ENCODE measurements around the gene IPPK.

Gene IPPK, protein sequence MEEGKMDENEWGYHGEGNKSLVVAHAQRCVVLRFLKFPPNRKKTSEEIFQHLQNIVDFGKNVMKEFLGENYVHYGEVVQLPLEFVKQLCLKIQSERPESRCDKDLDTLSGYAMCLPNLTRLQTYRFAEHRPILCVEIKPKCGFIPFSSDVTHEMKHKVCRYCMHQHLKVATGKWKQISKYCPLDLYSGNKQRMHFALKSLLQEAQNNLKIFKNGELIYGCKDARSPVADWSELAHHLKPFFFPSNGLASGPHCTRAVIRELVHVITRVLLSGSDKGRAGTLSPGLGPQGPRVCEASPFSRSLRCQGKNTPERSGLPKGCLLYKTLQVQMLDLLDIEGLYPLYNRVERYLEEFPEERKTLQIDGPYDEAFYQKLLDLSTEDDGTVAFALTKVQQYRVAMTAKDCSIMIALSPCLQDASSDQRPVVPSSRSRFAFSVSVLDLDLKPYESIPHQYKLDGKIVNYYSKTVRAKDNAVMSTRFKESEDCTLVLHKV

DNA sequence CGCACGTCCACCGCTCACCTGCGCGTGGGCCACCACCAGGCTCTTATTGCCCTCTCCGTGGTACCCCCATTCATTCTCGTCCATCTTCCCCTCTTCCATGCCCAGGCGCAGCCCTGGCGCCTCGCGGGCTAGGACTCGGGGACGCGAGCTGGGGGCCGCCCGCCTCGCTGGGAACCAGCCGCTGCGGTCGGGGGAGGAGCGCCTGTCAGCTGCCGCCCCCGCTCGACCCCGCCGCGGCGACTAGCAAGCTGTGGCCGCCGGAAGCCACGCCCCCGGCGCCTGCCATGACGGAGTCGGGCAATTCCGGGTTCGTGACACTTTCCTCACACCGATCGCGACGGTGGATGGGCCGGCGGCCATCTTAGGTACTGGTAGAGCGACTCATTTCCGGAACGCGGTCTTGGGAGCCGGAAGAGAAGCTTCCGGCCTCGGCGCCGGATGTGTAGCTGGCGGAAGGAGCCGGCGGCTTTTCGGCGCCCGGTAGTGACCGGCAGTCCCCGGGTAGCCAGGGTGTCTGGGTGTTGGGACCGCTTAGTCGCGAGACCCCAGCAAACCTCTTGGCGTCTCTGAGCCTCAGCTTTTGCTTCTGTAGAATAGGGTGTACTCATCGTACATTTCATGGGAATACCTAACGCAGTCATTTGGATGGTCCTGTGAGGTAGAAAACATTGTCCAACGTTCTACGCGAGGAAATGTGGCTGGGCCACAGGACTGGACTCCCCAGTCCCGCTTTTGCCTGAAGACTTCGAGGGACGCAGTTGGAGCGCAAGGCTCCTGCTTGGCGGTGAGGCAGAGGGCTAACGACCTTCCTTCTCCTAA is at the start of gene IPPK:
Gene IPPK, minus strand, starts transcription at position 242 of the 819 bp plus-strand sequence. Its CDS starts 143 bp downstream, at position 99.
- peak; percentile 98 for DNase-seq

GRCh38 chr9:92719028-92719647 is 49.2 kb upstream of the IPPK start:
- DNase-seq: no peak

- DNase-seq: no peak
Measured at GRCh38 chr9:92718086-92719001, 48.4 kb upstream of the IPPK start.

DNA sequence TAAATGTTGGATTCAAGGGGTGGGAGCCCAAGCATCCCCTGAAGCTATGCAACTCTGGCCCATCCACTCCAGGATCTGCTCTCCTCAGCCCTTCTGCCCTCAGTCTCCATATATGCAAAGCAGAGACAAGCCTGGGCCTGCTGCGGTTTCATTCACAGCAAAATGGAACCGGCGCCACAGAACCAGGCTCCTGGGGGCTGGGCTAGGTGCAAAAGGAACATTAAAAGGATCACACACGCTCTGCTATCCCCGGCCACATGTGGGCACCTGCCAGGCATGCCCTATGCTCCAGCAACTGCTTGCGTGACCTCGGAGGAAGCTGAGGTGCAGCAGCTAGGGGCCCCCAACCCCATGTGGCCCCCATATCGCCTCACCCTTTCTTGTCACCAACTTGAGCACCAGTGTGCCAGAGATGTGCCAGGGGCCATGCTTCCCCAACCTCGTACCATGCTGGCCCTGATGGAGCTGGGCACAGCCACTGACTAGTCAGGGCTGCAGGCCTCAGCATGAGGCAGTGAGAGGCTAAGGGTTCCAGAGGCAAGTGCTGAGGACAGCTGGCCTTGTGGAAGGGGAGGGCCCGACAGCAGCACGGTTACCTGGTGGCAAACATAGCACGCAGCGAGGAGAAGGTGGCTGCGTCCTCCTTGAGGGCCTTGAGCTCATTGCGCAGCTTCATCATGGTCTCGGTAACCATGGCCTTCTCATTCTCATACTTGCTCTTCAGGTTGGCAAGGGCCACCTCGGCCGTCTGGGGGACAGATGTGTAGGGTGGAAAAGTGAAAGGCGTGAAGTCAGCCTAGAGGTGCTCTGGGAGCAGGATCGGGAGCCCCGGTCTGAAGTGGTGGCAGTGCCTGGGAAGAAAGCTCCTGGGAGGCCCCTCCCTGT is 47.5 kb upstream of the IPPK start:
- no peak for DNase-seq

DNA sequence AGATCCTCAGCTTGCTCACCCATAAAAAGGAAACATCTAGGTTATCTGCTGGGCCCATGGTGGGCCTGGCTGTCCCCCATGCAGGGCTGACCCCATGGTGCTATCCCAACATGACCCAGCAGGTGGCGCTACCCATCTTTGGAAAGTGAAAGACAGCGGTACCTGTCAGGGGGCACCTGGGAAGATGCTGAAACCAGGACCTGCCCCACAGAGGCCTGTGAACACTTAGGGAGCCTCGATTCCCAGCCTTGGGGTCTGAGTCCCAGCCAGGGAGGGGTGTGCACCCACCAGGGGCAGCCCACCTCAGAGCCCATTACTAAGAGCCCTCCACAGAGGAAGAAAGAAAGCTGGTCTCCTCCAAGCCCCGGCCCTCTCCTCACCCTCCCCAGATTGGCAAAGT is 46.6 kb upstream of the IPPK start:
- DNase-seq: peak; percentile 65

DNA sequence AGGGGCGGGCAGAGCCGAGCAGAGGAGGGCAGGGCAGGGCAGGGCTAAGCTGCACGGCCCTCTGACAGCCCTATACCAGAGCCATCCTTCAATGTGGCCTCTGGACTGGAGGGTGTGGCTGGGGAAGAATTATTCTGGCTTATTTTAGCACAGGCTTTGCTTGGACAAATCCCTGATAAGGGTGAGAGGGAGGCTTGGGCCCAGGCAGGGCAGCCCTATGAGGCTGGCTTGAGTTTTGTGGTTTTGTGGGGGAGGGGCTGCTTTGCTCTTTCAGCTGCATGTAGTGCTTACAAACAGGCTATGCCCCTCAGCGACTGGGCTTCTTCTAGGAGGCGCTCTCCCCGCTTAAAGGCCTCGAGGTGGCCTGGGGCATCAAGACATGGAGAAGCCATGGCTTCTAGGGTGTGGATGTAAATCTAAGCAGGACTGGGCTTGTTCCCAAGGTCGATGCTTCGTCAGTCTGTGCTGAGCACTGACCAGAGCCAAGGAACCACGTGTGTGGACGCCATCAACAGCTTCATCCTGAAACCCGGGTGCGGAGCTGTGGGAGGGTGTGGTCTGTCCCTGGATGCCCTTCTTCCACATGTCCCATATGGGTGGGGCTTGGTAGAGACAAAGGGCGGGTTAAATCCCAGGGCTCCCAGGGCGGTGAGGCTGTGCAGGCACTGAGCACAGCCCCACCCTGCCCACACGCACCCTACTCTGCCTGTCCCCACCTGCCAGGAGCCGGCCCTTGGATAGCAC is 45.7 kb upstream of the IPPK start:
- no peak for DNase-seq

GRCh38 chr9:92714787-92715487 is 45.0 kb upstream of the IPPK start:
- no peak for DNase-seq

DNA sequence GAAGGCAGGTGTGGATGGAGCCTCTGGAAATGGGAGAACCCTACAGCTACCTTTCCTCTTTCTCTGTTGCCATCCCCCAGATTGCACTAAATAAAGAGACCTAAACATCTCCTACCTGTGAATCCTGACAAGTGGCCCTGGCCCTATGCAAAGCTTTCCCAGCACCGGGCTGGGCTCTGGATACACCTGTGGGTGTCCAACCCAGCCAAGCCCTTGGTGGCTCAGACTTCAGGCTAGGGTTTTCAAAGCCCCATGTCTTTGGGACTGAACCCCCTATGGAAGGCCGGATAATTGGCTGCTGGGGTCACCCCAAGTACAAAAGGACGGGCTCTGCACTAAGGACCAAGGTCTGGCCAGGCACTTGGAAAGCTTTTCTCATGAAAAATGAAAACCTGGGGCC is 44.1 kb upstream of the IPPK start:
- no peak for DNase-seq

- no peak for DNase-seq
Measured at GRCh38 chr9:92713528-92713927, 43.6 kb upstream of the IPPK start.

DNA sequence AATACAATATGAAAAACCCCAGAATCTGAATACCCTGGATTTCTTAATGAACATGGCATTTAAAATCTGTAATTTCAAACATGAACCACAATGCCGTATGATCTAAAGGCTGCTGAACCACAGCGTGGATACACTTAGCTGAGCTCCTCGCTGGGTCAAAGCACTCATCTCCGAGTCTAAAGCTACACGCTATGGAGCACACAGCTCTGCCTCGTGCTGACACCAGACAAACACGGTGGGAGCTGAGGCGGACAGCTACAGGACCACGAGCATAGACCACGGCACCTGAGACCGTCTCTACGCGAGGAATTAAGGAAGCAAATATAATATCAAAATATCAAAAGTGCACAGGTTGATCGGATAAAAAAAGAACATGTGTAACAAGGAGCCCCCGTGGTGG is 42.8 kb upstream of the IPPK start:
- no peak for DNase-seq

DNA sequence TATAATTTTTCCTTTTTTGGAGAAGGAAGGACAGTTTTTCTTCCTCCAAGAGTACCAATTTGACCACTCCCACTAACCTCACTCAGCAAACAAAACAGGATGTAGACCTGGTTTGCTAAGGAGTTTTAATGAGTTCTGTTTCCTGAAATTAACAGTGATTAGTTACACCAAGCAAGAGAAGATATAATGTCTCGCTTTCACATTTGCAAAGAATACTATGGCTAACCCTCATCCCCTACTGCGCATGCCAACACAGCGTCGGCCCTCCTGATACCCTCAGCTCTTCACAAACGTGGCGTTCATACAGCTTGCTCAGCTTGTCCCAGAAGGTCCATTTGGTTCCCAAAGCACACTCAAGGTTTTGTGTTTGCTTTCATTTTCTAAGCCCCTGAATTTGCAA is 41.9 kb upstream of the IPPK start:
- no peak for DNase-seq

GRCh38 chr9:92711146-92711545 is 41.2 kb upstream of the IPPK start:
- no peak for DNase-seq

DNA sequence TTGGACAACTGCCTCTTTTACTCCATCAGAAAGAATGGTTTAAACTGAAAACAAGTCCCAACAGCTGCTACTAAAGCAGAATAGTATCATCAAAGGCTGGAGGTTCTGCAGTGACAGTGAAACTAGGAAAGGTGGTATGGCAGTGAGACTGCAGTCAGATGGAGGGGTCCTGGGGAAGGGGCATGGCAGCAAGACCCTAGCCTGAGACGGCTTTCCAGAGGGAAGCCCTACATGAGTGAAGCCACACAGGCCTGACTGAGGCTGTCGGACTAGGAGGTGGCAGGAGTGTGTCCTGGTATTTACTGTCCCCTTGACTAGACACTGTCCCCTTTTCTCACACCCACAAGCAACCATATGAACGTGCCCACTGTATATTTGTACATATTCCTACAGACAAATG is 40.4 kb upstream of the IPPK start:
- no peak for DNase-seq

- no peak for DNase-seq
Measured at GRCh38 chr9:92709954-92710353, 40.0 kb upstream of the IPPK start.

DNA sequence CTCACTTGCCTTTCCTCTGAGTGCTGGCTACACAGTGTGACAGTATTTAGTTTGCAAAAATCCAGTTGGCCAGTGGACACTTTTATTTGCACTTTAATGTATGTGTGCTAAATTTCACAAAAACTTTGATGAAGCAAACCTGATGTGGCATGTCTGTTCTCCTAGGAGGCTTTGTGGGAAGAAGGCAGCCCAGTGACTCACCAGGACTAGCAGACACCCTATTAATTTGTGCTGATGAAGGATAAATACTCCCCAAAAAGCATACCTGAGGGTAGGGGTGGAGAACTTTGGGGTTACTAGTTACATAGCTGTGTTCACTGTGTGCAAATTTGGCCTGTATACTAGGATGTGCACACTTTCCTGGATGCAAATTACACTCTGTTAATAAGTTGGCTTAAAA is 39.3 kb upstream of the IPPK start:
- DNase-seq: no peak

- no peak for DNase-seq
Measured at GRCh38 chr9:92707530-92707929, 37.6 kb upstream of the IPPK start.

GRCh38 chr9:92706218-92706940 is 36.4 kb upstream of the IPPK start:
- DNase-seq: peak; percentile 30

DNA sequence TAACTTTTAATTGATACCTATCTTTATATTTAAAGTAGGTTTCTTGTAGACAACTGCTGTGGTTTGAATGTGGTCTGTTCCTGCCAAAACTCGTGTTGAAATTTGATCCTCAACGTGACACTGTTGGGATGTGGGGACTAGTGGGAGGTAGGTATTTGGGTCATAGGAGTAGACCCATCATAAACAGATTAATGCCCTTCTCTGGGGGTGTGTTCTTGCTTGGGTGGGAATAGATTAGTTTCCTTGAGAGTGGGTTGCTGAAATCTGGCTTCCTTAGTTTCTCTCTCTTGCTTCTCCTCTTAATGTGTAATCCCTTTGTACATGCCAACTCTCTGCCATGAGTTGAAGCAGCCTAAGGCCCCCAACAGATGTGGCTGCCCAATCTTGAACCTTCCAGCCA is 34.6 kb upstream of the IPPK start:
- no peak for DNase-seq

GRCh38 chr9:92696619-92697018 is 26.7 kb upstream of the IPPK start:
- DNase-seq: no peak
